ENCODE results near the gene MRS2.

Gene MRS2

DNA sequence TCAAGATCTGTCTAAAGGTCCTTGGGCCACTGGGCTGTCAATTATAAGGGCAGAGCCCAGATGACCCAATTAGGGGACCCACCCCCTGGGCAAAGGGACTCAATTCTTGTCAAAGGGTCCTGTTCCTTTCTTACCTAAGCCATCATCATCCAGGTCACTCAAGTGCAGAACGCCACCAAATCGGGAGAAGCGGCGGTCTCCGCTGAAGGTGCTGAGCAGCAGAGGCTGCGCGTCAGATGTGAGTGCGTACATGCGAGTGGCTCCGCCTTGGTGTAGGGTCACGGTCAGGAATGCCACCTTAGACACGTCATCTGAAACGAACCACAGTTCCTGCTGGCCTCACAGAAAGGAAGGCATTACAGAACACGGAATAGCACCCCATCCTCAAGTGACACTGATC is 34.2 kb downstream of the MRS2 start:
- no peak for DNase-seq

DNA sequence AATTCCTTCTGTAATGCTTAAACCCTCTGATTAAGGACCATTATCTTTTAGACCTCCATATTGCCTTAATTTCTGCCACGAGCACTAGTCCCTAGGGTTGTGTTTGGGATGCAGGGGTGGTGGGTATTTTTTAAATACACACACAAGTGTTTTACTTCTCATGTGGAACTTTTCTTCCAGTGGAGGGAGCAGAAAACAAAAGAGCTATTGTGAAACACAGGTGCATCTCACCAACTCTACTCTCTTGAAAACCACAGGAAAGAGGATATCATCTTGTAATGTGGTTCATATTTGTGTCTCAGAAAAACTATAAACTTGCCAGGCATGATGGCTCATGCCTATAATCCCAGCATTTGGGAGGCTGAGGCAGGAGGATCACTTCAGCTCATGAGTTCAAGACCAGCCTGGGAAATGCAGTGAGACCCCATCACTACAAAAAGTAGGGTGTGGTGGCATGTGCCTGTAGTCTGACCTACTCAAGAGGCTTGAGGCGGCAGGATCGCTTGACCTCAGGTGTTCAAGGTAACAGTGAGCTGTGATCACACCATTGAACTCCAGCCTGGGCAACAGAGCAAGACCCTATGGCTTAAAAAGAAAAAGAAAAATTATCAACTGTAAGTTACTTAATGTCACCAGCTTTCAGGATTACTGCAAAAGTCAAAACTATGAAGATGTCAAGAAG is 37.3 kb downstream of the MRS2 start:
- DNase-seq = no peak

DNA sequence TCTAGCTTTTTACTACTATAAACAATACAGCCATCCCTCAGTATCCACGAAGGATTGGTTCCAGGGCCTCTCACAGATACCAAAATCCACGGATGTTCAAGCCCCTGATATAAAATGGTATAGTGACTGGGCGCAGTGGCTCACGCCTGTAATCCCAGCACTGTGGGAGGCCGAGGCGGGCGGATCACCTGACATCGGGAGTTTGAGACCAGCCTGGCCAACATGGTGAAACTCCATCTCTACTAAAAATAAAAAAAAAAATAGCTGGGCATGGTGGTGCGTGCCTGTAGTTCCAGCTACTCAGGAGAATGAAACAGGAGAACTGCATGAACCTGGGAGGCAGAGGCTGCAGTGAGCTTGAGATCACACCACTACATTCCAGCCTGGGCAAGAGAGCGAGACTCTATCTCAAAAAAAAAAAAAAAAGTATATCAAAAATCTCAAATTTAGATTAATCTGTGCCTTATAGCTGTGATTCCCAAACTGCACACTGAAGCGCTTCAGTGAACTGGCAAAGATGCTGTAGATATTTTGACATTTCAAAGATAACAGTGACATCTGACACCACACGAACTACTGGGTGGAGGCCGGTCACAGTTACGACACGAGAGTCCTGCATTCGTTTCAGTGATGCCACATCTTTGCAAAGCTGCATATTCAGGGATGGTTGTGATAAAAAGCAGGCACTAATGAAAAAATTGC is 38.3 kb downstream of the MRS2 start:
- DNase-seq = no peak

- no peak for DNase-seq
Measured at GRCh38 chr6:24441599-24441904, 38.8 kb downstream of the MRS2 start.

DNA sequence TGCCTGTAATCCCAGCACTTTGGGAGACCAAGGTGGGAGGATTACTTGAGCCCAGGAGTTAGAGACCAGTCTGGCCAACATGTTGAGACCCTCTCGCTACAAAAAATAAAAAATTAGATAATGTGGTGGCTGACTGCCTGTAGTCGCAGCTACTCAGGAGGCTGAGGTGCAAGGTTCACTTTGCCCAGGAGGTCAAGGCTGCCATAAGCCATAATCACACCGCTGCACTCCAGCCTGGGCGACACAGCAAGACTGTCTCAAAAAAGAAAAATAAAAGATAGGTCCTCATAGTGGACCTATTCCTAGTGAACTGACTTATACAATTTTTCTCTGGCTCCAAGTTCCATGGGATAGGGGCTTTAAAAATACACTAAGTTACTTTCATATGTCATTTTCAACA is 41.9 kb downstream of the MRS2 start:
- no peak for DNase-seq

GRCh38 chr6:24445704-24446103 is 43.0 kb downstream of the MRS2 start:
- DNase-seq = no peak

- DNase-seq = no peak
Measured at GRCh38 chr6:24446670-24447069, 43.9 kb downstream of the MRS2 start.

DNA sequence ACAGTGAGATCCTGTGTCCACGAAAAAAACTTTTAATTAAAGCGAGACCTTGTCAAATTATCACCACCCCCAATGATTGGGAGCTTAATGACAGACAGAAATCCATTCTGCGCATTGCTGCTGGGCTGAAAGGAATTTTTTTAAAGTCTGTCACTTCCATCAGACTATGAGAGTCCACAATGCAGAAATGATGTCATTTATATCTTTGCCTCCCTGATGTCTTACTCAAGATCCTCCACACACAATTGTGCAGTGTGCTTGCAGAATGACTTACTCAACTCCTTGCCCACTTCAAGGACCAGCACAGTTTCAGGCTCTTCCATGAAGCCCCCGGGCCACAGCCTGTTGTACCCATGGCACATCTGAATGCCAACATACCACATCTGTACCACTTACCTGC is 45.7 kb downstream of the MRS2 start:
- no peak for DNase-seq

GRCh38 chr6:24448828-24449525 is 46.2 kb downstream of the MRS2 start:
- no peak for DNase-seq

GRCh38 chr6:24451581-24452388 is 49.0 kb downstream of the MRS2 start:
- DNase-seq = no peak

DNA sequence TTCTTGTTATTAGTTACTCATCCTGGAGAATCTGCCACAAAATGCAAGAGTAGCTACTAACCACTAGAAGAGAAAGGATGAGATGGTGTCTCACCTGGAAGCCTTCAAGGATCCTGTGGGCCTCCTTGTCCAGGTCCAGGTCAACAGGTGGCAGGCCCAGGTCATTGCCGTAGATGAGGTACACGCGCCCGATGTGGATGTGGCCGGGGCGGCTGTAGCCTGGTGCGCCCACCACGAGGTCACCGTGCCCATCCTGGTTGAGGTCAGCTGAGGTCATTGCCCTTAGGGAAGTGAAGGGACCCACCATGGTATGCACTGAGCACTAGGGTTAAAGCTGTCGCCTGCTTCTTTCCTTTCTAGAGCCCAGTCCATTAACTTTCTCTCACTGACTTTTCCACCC is 51.2 kb downstream of the MRS2 start:
- DNase-seq = no peak

- no peak for DNase-seq
Measured at GRCh38 chr6:24454452-24454851, 51.7 kb downstream of the MRS2 start.

DNA sequence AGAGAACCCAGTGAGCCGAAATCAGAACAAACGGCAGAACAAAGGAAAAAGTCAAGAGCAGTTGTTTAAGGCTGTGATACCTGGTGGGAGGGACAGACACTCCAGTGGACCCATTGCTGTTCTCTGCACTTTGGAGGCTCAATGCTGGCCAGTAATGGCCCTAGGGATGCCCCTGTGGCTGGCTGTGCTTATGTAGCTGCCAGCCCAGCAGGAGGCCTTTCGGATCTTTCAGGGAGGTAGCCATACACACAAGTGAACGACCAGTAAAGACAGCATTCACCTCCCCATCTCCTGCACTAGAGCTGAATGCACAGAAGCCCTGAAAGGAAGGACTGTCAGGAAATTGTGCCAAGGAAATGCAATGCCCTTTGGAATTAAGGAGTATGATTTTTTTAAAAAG is 52.3 kb downstream of the MRS2 start:
- DNase-seq = no peak

DNA sequence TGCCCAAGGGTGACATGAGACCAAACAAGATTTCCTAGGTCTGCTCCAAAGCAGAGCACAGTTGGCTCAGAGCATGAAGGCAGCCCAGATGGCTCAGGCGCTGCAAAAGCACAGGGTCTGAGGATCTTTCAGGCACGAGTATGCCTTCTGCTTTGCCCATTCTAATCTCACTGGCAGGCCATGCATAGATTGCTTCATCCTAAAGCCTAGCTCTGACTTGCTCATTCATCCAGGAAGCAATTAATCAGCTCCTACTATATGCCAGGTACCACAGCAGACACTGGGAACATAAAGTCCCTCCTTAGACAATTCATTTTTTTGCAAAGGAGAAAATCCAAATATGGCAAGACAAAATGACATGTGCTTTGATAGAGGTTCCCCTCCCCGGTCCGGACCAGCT is 55.4 kb downstream of the MRS2 start:
- DNase-seq = no peak

DNA sequence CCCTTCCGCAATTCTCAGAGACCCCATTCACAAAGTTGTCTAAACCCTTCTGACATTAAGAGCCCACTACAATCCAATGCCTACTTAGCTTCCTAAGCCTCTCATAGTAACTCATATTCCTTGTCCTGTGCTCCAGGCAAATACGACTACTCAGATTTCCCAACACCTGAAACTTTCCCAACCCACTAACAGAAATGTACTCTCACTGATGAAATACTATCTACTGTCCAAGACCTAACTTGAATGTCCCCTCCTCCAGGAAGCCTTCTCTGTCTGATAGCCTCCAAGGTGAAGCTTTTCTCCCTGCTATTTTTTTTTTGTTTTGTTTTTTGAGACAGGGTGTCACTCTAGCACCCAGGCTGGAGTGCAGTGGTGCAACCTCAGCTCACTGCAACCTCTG is 56.2 kb downstream of the MRS2 start:
- DNase-seq = no peak

- no peak for DNase-seq
Measured at GRCh38 chr6:24460966-24461365, 58.2 kb downstream of the MRS2 start.

- DNase-seq = no peak
Measured at GRCh38 chr6:24464253-24465038, 61.7 kb downstream of the MRS2 start.

DNA sequence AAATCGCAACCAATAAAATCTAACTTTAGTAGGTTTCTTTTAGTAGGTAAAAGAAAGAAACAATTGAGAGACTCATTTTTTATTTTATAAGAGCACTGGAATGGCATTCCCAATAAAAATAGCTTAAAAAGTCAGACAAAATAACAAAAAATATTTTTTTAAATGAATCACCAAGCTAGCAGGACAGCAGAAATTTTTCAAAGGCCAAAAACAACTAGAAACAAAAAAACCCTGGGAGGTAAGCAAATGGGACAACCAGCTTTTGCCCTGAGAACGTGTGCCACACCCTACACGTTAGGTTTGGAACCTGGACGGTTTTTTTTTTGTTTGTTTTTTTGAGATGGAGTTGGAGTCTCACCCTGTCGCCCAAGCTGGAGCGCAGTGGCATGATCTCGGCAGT is 67.1 kb downstream of the MRS2 start:
- DNase-seq = no peak

DNA sequence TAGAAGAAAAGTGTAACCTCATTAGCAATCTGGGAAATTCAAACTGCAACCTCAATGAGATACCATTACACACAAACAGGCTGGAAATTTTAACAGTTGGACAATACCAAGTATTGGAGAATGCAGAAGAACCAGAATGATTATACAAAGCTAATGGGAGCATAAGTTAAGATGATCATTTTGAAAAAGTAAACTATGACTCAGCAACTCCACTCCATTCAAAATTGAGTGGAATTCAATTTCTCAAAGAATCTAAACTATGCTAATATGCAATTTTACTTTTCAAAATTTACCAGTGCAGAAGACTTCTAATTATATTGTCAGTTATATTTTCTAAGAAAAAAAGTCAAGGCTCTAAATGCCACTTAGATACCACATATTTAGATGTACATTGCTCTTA is 69.4 kb downstream of the MRS2 start:
- no peak for DNase-seq

All from CD4-positive, alpha-beta T cell treated with Interleukin-15 for 1 hour (primary cell).